CD4-positive, alpha-beta T cell treated with Interleukin-21 for 1 hour (primary cell): ENCODE results near the gene GNB1L.
"Not testable (repeated sequence)": the region's sequence is repeated elsewhere in the genome, so short reads cannot be mapped to it uniquely, and the experiment has no call there.

Source experiments
- DNase-seq: peaks from one replicate; pipeline ENCODE4 v3.0.0-alpha.2; 2020

Gene GNB1L

DNA sequence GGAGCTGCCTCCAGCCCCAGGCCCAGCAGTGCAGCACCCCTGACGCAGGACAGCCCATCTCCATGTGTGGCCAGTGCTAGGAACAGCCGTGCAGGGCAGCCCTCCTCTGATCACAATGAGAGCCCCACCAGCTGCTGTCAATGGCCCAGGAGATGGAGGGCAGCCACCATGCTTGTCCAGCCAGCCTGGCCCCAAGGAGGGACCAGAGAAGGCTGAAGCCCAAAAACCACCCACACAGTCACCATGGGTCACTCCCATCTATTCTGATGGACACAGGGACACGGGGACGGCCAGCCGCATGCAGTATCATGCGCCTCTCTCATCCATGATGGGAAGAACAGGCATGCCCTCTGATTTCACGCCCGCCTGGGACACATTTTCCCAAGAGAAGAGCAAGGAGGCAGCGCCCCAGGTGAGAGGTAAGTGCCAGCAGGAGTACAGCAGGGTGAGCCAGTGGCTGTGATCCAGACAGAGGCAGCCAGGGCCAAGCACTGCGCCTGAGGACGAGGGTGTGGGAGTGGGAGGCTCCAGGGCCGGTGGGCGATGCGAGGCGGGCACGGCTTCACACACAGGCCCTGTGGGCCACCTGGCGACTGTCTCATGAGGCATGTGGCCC is 33.6 kb upstream of the GNB1L start:
- DNase-seq: no peak

DNA sequence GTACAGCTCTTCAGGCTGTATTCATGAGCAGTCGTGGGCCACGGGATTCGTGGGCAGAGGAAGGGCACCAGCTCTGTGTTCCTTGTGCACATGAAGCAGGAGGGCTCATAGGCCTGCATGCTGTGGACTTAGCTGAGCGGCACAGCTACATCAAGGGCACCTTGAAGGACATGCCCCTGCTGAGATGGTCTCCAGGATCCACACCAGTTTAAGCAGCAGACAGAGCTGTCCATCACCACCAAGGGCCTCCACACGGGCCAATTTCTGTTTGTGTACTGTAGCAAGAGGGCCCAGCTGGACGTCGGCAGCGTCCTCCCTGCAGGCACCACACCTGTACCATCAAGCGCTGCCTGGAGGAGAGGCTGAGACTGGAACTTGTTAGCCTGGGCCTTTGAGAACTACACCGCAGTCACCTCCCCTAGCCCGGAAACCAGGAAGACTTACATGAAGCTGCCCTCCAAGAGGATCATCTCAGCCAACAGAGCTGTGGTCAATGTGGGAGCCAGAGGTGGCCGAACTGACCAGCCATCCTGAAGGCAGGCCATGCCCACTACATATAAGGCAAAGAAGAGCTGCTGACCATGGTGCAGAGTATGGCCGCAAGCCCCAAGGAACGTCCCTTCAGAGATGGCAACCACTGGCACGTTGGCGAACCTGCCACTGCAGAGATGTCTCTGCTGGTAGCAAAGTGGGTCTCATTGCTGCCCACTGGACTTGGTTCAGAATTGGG is 32.7 kb upstream of the GNB1L start:
- DNase-seq: no peak

DNA sequence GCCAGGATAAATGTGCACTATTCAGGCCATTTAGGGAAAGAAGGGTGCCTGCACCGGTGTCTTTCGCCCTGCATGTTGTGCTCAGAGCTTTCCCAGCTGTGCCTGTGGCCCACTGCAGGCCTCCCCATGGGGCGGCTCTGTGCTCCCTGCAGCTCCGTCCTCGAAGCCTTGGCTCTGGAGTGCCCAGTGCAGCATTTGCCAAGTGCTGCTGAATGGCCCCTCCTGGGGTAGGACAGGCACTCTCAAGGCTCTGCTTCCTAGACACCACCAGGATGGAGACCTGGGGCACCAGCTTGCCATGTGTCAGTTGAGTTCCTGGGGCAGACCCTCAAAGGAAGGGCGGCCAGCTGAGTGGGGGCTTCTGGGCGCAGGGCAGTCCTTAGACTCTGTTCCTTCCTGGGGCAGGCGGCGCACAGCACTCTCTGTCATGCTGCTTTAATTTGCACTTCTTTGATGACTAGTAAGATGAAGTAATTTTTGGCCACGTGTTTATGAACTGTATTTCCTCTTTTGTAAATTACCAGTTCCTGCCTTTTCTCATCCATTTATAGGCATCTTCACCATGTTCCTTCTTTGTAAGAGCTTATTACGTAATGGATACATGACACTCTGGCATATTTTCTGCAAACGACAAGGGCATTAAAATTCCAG is 32.1 kb upstream of the GNB1L start:
- DNase-seq: peak; percentile 50

DNA sequence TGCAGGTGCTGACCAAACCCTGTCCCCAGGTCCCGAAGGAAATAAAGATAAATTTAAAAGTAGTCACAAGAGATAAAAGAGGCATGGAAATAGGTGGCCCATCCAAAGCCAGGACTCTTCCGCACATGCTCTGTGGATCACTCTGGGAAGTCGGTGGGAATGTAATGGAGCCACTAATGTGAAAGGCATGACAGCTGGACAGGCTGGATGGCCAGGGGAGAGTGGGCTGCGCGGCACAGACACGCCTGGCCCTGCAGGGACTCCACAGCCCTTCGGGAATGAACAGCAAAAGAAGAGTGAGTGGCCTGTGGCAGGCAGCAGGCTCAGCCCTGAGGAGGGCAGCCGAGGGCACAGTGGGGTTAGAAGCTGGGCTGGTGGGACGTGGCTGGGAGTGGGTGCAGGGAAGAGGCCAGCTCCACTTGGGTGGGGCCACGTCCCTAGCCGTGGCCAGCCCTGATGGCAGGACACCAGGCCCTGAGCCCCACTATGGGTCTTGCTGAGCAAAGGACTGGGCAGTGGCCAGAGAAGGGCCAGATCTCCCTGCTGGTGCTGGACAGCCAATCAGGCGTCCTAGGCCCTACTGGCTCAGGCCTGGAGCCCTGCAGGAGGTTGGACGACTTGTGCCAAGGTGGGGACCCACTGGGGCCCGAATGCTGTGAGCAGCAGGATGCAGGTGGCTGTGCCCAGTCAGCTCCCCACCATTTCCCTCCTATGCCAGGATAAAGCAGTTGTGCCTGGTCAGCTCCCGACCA is 31.3 kb upstream of the GNB1L start:
- DNase-seq: no peak

DNA sequence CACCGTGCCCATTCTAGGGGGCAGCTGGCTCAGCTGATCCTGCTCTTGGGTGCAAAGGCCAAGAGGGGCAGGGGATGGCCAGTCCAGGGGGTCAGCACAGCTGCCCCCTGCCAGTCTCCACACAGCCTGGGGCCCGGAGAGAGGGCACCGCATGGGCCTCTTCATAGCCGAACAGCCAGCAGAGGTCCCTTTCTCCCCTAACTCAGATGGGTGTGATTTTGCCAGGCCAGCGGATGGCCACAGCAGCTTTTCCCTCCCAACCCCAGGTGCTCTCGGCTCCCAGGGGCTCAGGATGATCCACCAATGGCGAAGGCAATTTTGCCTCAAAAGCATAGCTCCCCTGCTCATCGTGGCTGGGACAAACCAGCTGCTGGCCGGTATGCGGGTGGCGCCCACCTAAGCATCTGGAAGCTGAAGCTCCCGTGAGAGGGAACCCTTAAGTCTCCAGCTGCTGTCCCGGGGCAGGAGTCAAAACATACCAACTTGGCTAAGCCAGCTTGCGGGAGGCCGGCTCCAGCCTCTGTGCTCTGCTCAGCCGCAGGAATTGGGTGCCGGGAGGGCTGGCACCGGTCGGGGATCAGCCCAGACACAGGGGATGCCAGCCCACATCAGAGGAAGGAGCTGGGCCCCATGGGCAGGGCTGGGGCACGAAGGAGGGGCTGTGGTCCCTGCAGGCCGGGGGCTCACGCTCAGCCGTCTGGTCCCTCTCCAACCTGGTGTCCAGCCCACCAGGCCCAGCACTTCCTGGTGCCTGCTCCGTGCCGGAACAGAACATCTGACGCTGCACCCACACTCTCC is 30.5 kb upstream of the GNB1L start:
- no peak for DNase-seq

DNA sequence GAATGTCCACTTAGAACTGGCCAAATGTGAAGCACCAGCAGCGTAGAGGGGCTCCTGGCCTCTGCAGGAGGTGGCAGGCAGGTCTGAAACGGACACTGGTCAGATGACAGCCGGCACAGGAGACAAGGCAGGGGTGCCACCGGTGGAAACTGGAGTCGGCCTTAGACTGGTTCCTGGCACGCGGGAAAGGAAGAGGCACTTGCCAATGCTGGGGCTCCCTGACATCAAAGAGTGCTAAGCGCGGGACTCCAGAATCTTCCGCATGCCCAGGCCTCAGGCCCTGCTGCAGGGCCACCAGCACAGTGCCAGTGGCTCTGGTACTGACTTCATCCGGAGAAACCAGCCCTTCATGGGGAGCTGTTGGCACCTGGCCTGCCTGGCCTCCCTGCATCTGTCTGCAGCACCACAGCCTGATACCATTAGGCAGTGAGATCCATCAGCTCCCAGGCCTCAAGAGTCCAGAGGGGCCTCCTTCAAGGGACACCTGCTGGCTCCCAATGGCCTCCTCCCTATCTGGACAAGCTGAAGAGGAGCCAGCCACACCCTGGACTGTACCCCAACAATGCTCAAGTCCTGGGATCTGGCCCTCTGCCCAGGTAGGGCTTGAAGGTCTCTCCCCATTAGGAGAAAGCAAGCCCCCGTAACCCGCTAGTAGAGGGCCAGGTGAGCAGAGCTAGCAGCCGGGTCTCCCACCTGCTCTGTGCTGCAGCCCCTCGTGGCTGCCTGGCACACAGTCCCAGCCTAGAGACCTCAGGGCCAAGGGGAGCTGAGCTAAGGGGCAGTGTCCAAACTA is 29.7 kb upstream of the GNB1L start:
- DNase-seq: no peak

DNA sequence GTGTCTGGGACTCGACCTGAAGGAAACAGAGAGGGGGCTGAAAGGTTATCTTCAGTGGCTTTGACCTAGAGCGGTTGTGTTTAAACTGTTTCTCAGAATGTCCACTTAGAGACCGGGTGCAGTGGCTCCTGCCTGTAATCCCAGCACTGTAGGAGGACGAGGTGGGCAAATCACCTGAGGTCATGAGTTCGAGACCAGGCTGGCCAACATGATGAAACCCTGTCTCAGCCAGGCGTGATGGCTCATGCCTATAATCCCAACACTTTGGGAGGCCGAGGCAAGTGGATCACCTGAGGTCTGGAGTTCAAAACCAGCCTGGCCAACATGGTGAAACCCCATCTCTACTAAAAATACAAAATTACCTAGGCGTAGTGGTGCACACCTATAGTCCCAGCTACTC is 28.8 kb upstream of the GNB1L start:
- not testable (repeated sequence) for DNase-seq

DNA sequence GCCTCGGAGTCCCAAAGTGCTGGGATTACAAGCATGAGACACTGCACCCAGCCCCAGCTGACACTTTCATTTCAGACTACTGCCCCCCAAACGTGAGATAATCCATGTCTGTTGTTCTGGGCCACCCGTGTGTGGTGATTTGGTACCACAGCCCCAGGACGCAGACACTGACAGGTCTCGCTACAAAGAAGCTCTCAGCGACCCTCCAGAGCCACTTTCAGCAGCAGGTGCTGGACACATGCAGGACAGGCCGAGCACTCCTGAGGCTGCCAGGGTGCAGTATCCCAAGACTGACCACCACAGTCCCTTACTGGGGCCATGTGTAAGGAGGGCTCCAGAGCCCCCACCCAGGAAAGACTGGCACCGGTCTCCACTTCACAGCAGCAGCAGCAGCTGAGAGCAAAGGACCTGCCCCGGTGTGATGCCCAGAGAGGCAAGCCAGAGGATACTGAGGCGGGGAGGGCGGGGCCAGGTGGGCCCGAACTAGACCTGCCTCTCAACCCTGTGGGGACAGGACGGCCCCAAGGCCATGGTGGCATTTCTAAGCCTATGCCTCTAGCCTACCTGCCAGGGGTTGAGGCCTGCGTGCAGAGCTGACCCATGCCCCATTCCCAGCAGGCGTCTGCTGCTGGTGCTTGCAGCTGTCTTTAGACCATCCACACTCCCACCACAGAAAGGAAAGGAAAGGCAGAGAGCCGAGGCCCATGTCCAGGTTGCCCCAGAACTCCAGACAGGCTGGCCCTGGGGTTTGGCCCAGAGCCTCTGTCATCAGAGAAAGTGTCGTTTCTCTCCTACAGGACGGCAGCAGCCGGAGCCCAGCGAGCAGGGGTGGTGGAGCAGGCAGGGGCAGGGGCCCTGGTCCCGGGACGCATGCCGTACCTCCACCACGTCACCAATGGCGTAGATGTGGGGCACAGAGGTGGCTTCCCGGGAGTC is 28.0 kb upstream of the GNB1L start:
- no peak for DNase-seq

DNA sequence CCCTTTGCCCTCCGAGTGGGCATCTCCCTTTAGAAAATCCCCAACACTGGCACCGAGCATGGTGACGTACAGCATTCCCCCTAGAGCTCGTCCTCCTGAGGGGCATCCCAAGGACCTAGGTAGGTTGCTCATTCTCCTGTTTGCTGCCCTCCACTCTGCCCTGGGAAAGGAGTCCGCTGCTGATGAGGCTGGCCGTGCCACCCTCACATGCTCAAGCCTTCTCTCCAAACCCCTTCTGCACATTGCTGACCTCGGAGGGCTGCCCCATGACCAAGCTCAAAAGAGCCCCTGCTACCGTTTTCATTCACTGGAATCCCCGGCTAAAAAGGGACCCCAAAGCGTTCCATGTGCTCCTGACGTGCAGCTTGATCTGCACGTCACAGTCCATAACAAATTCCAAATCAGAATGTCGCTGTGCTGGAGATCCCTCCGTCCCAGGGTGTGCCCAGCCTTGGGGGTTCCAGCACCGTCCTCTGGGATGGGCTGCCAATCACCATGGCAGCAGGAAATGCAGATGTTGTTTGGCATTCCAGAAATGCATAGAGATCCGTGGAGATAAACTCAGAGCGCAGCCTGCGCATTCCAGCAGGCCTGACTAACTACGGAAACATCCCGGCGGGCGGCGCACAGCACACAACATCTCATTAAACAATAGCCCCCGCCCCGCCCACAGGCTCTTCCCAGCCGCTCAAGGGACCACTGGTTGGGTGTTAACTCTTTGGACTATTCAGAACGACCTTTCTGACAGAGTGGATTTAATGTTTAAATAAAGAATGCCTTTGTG is 26.3 kb upstream of the GNB1L start:
- no peak for DNase-seq

DNA sequence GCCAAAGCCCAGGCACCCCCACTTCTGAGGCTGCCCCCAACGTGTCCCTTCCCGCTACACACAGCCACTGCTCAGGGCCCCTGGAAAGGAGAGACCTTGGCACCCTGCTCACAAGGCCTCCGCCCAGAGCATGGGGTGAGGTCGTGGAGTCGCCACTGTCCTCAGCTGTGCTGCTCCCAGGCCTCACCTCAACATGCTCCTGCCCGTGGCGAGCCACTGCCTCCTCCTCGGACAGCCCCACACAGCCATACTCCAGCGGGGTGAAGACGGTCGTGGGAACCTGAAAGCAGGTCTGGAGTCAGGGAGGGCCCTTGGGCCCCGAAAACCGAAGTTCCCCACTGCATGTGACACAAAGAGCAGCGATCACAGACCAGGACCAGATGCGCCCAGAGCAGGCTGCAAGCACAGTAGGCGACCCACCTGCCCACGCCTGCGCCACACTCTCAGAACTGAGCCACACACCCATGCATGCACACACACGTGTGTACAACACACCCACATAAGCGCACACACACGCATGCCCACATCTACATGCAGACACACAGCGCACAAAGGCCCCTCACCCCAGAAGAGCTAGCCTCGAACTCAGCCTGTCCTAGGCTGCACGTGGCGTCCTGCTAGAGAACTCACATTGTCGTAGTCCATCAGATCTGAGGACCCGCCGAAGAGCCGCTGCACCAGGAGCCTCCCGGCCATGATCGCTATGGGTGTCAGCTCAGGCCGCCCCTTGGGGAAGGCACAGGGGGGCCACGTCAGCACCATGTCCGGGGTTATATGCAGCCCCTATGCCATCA is 25.5 kb upstream of the GNB1L start:
- DNase-seq: no peak

DNA sequence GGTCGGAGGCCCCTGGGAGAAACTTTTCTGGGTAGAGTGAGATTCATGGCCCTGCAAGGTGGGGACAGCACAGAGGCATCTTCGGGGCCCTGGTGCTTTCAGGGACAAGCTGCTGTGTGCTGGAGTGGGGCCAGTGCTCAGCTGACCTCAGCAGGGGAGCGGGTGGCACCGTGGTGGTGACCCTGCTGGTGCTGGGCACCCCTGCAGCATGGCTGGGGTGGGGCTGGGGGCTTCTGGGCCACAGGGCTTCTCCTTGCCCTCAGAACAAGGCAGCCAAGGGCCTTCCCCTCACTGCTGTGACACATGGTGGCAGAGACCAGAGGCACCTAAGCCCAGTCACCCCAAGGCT is 24.9 kb upstream of the GNB1L start:
- DNase-seq: no peak

DNA sequence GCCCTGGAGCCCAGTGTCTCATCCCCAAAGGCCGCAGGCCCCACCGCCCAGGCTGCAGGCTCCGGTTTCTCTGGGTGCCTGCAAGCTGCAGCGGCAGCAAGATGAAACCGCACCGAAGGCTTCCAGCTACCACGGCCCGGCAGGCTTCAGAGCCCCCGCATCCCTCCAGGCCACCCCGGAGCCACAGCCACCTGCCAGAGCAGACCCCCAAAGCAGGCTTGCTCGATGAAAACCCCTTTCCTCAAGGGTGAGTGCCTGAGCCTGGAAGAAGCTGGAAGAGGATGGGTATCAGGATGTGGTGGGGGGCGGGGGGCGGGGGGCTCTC is 24.5 kb upstream of the GNB1L start:
- no peak for DNase-seq

DNA sequence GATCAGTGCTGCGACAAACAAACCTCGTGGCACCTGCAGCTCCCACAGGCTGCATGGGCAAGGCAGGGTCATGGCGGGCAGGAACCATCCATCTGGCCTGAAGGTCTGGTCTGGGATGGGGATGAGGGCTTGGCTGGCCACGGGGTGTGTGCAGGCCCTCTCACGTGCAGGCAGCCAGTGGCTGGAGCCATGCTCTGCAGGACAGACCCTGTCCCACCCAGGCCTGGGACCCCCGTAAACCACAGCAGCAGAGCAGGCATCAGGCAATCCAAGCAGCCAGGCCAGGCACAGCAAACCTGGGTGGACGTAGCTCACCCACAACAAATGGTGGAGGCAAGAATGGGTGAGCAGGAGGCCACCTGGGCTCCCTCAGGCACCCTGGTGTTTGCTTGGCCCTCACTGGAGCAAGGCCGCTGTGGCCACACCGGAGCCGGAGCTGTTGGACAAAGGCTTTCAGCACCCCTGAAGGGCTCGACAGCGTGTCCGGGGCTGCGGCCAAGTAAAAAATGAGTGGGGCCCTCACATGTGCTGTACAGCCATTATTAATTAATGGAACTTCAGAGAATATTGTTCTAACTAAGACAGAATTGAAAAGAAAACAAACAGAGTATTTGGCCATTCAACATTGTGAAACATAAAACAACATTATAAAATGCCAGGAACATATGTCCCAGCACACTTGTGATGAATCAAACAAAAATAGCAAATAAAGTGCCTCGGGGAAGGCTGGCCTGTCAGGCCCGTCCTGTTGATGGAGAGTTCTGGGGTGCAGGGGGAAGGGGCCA is 24.0 kb upstream of the GNB1L start:
- DNase-seq: no peak

DNA sequence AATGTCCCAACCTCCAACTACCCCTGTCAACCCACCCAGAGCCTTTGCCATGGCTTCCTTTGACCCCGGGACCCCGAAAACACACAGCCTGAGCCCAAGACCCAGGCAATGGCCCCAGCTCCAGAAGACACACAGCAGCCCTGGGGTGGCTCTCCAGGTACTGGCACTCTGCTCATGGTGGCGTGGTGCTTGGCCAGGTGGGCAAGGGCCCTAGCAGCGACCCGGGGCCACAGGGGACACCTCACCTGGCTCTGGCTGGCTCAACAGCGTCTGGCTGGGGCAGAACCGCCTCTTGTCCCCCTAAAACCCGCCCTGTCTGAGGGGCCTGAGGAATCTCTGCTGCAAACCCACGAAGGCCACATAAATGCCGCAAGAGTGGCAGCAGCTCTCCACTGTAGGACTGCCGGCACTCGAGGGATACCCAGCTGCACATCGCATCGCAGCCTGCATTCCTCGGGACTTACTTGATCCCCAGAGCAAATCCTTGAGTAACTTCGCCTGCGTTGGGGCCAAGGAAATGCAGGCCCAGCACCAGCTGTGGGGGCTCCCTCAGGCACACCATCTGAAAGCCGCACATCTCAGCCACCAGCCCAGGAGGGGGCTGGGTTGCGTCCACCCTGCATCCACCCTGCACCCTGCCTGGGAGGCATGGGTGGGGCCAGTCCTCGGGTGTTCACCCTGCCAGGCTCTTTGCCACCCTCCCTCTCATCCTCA is 23.1 kb upstream of the GNB1L start:
- DNase-seq: no peak

DNA sequence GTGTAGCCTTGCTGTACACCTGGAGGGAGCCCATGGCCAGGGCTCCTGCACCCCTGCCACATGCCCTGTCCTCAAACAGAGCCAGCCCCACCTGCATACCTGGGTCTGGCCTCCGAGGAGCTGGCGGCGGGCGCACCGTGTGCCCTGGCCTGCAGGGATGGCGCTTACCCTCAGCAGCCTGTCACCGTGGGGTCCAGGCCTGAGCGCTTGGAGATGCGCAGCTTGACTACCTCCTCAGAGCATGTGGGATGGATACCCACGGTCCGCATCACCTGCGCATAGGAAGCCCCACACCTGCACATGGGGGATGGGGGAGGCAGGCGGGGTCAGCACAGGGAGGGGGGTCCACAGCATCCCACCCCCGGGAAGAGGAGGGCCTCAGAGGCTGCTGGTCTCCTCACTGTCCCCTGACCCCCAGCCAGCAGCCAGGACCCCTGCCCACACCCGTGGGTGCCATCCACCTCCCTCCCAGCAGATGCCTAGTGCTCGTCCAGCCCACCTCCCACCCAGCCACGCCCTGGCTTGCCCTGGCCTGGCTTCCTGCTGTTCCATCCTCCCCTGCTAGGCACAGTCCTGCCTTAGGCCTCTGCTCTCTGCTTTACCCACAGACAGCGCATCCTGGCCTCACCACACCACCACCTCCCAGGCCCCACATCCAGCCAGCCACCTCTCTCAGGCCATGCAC is 22.4 kb upstream of the GNB1L start:
- DNase-seq: no peak

DNA sequence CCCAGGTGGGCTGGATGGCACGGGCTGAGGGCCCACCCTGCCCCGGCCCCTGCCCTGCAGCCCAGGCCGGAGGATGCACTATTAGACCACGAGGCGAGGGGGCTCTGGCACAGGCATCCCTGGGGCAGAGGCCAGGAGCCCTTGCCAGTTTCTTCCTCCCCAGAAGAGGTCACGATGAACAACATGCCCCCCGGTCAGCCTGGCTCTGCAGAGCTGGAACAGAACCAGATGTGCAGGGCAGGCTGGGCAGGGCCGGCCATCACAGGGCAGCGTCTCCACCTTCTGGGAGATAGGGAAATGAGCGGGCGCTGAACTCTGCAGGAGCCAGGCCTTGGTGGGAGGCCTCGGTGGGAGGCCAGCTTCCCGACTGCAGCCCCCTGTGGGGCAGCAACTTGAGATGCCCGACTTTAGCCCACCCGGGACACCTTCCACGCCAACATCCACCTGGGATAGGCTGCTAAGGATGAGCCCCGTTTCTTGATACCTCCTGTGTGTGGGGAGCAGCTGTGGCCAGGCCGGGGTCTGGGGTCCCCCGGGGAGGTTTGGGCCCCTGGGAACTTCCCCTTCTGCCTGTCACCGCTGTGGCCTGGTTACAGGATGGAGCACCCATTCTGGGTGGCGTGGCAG is 21.8 kb upstream of the GNB1L start:
- DNase-seq: no peak
